K562 (cell line): ENCODE measurements around the gene PSMB11. TPM values are rescaled to one million over a fixed set of nuclear protein-coding genes. Genes with fewer than 3 reads are reported as not detected.

Experiments
- ATAC-seq: fragments of 200-7000 bp; cut with Tn5 transposase; 3 replicates; pipeline ENCODE4 v1.9.1; 2020; ENCODE audit warnings: moderate library complexity
- BruUV-seq: library from RNA; stranded (reverse); fragments of 400-500 nt; replicated peaks from 2 replicates; lab custom pipeline; 2021; lab: Mats Ljungman, UMichigan
- CTCF ChIA-PET: fragments of 300-600 bp; formaldehyde crosslinking; extraction: SDS; loops from one replicate; lab custom pipeline; 2021; ENCODE audit warnings: low intra/inter-chr PET ratio; lab: Yijun Ruan, JAX
- POLR2A ChIA-PET: fragments of 300-600, 350-650 bp; sonication (Branson Sonifier 250); formaldehyde crosslinking; extraction: SDS; loops from one replicate; lab custom pipeline; 2021; ENCODE audit warnings: antibody characterized with exemption, inconsistent platforms; lab: Yijun Ruan, JAX
- DNase-seq, 4 experiments: peaks; one replicate each; pipeline versions ENCODE4 v3.0.0 to v3.0.0-alpha.2; 2011 to 2018; ENCODE audit warnings: low spot score in 3 of 4, mixed read lengths in 3 of 4; ENCODE audit errors: extremely low read depth in 1 of 4
- FAIRE-seq: peaks from 2 replicates; lab custom pipeline; 2011; peaks lifted over from hg19 to GRCh38; lab: Jason Lieb, UNC
- H2AFZ ChIP-seq: 2 replicates; pipeline ENCODE4 v1.6.0; 2011; ENCODE audit warnings: low read depth, low read length, control low read depth, inconsistent platforms
- H3K27ac ChIP-seq: fragments of 200-600 bp; 3 replicates; pipeline ENCODE4 v1.8.0; 2011; ENCODE audit warnings: low read depth, mild to moderate bottlenecking, control low read depth, inconsistent platforms, low read length, moderate library complexity, mixed read lengths; ENCODE audit errors: extremely low read depth
- H3K27me3 ChIP-seq, 2 experiments: fragments of 300-600 bp in 1 of 2; 2 replicates in 1 of 2; 3 replicates in 1 of 2; pipeline versions ENCODE4 v1.6.0 to v1.8.0; 2011; ENCODE audit warnings: inconsistent platforms in 2 of 2, low read length in 2 of 2, mild to moderate bottlenecking in 1 of 2, mixed read lengths in 1 of 2, moderate library complexity in 1 of 2; ENCODE audit not compliant: control insufficient read depth in 2 of 2, insufficient read depth in 2 of 2
- H3K36me3 ChIP-seq: fragments of 300-600 bp; 3 replicates; pipeline ENCODE4 v1.8.0; 2011; ENCODE audit warnings: mild to moderate bottlenecking, low read length, inconsistent platforms; ENCODE audit not compliant: control insufficient read depth, insufficient read depth
- H3K4me1 ChIP-seq, 2 experiments: fragments of 200-600 bp in 1 of 2; replicated peaks in 1 of 2; 2 replicates in 1 of 2; 3 replicates in 1 of 2; pipeline versions ENCODE4 v1.5.1 to v1.8.0; 2011; ENCODE audit warnings: inconsistent platforms in 2 of 2, low read length in 2 of 2, mild to moderate bottlenecking in 1 of 2, mixed read lengths in 1 of 2, moderate library complexity in 1 of 2; ENCODE audit not compliant: control insufficient read depth in 2 of 2, insufficient read depth in 2 of 2
- H3K4me2 ChIP-seq: 2 replicates; pipeline ENCODE4 v1.6.1; 2011; ENCODE audit warnings: low read length, control low read depth, inconsistent platforms, mixed read lengths; ENCODE audit not compliant: insufficient read depth
- H3K4me3 ChIP-seq: fragments of 200-600 bp; sonication (generic), shearing (Covaris generic); 2 replicates; pipeline ENCODE4 v1.5.1; 2016; ENCODE audit warnings: control low read depth, inconsistent platforms
- H3K79me2 ChIP-seq: fragments of 200-600 bp; 3 replicates; pipeline ENCODE4 v1.8.0; 2011; ENCODE audit warnings: low read length, inconsistent platforms; ENCODE audit not compliant: control insufficient read depth, insufficient read depth
- H3K9ac ChIP-seq, 2 experiments: 2 replicates each; pipeline versions ENCODE4 v1.6.0 to v1.6.1; 2011; ENCODE audit warnings: low read depth in 2 of 2, low read length in 2 of 2, control low read depth in 1 of 2, inconsistent platforms in 1 of 2, mild to moderate bottlenecking in 1 of 2, mixed read lengths in 1 of 2; ENCODE audit not compliant: insufficient read depth in 1 of 2
- H3K9me1 ChIP-seq: one replicate; pipeline ENCODE4 v1.6.0; 2011; ENCODE audit warnings: inconsistent platforms, mild to moderate bottlenecking, low read length, moderate library complexity; ENCODE audit not compliant: control insufficient read depth, insufficient read depth
- H3K9me3 ChIP-seq: replicated peaks from 2 replicates; pipeline ENCODE4 v1.5.1; 2011; ENCODE audit warnings: low read depth, low read length, inconsistent platforms; ENCODE audit not compliant: control insufficient read depth, insufficient read depth
- H4K20me1 ChIP-seq: replicated peaks from 2 replicates; pipeline ENCODE4 v1.6.1; 2011; ENCODE audit warnings: low read length, inconsistent platforms, mixed read lengths; ENCODE audit not compliant: control insufficient read depth, insufficient read depth
- ARID1B ChIP-seq: fragments of 450-650 bp; IDR thresholded peaks from 2 replicates; pipeline ENCODE4 v1.6.1; 2016; ENCODE audit warnings: antibody characterized with exemption, mild to moderate bottlenecking, inconsistent platforms
- CHD4 ChIP-seq: fragments of 200-600 bp; sonication (generic); IDR thresholded peaks from 3 replicates; pipeline ENCODE4 v1.6.1; 2012; ENCODE audit warnings: low read depth, mild to moderate bottlenecking, mixed read lengths, low read length, inconsistent platforms; ENCODE audit not compliant: insufficient read depth, insufficient replicate concordance, poor library complexity, severe bottlenecking
- FUS ChIP-seq: fragments of 200-400 bp; formaldehyde crosslinking; optimal IDR thresholded peaks from 2 replicates; pipeline ENCODE3; 2017; ENCODE audit warnings: low read depth, low read length
- GATA2 ChIP-seq: sonication (generic); formaldehyde crosslinking; IDR thresholded peaks from 2 replicates; pipeline ENCODE4 v1.4.0; 2020; ENCODE audit warnings: mild to moderate bottlenecking, missing genetic modification reagents
- HDAC1 ChIP-seq, 2 experiments: fragments of 450-650 bp; IDR thresholded peaks; 2 replicates each; pipeline ENCODE4 v1.6.1; 2016 to 2017; ENCODE audit warnings: inconsistent platforms in 1 of 2, mild to moderate bottlenecking in 1 of 2, moderate library complexity in 1 of 2
- KDM1A ChIP-seq, 2 experiments: fragments of 450-650 bp; IDR thresholded peaks; 2 replicates each; pipeline ENCODE4 v1.6.1; 2016; ENCODE audit warnings: mild to moderate bottlenecking in 2 of 2
- POLR2B ChIP-seq: fragments of 450-650 bp; IDR thresholded peaks from 2 replicates; pipeline ENCODE4 v1.6.1; 2018; ENCODE audit warnings: low read depth; ENCODE audit not compliant: partially characterized antibody
- POLR2G ChIP-seq: fragments of 200-400 bp; formaldehyde crosslinking; IDR thresholded peaks from 2 replicates; pipeline ENCODE4 v1.6.1; 2017; ENCODE audit warnings: low read depth, mild to moderate bottlenecking, antibody characterized with exemption, low read length, moderate library complexity
- RFX7 ChIP-seq: fragments of 250-450 bp; sonication (Bioruptor Pico); IDR thresholded peaks from 2 replicates; pipeline ENCODE4 v1.5.1; 2021; ENCODE audit warnings: mild to moderate bottlenecking
- ZKSCAN1 ChIP-seq: fragments of 150-350 bp; IDR thresholded peaks from 2 replicates; pipeline ENCODE4 v1.6.1; 2016; ENCODE audit warnings: low read depth, low read length
- ZKSCAN8 ChIP-seq: fragments of 200-800 bp; sonication (Bioruptor generic); IDR thresholded peaks from 2 replicates; pipeline ENCODE4 v1.6.1; 2016; ENCODE audit warnings: missing genetic modification characterization, missing compliant biosample characterization
- ZNF561 ChIP-seq: fragments of 450-650 bp; formaldehyde crosslinking; conservative IDR thresholded peaks from 2 replicates; pipeline ENCODE4 v1.4.0; 2020; ENCODE audit warnings: mild to moderate bottlenecking, moderate library complexity
- WGBS: fragments of 100-300 bp; shearing (Covaris generic); methylation state at CpG from one replicate; pipeline ENCODE4 v1.1.6; 2016; ENCODE audit warnings: low coverage, mixed read lengths; ENCODE audit not compliant: insufficient coverage; ENCODE audit errors: missing lambda C conversion rate; 5-methylcytosine and 5-hydroxymethylcytosine counted together
- in situ Hi-C: fragments of 300-500 bp; cut with MboI; formaldehyde crosslinking; loops from 4 replicates; pipeline ENCODE4 v1.15.0; 2018; ENCODE audit warnings: inconsistent platforms, mixed read lengths
- intact Hi-C: fragments of 100-400 bp; cut with micrococcal nuclease; formaldehyde crosslinking; loops from 2 replicates; pipeline ENCODE4 v1.14.2; 2022
- polyA plus RNA-seq, 8 experiments: library from polyadenylated mRNA; depleted of rRNA in 4 of 8; stranded (reverse) in 5 of 8; unstranded in 3 of 8; fragments of >200 nt; fragmentation: Nextera tagmentation in 2 of 8; fragmentation: Illumina TruSeq in 1 of 8; extraction: Ambion mirVana in 2 of 8; extraction: Trizol in 1 of 8; gene quantifications; 2 replicates each; pipeline versions ENCODE4 v1.2.1 to v1.2.3, GENCODE V29; 2011 to 2014; ENCODE audit warnings: inconsistent platforms in 1 of 8, missing spikeins in 1 of 8
- total RNA-seq, 7 experiments: library from RNA; depleted of rRNA in 6 of 7; stranded (reverse); fragments of >200 nt in 6 of 7; fragmentation: Illumina TruSeq in 2 of 7; extraction: Trizol in 2 of 7; gene quantifications; 2 replicates each; pipeline versions ENCODE4 v1.2.1 to v1.2.3, GENCODE V29; 2011 to 2021; ENCODE audit warnings: low replicate concordance in 1 of 7
- TF ChIP-seq, protein P1 (sequence below): fragments of 450-650 bp; IDR thresholded peaks from 2 replicates; pipeline ENCODE4 v1.6.1; 2016
- TF ChIP-seq, protein P2 (sequence below): sonication (generic); formaldehyde crosslinking; IDR thresholded peaks from 2 replicates; pipeline ENCODE4 v1.8.0; 2022; ENCODE audit warnings: mild to moderate bottlenecking, low read depth, missing genetic modification reagents
- TF ChIP-seq, protein P3 (sequence below): sonication (generic); formaldehyde crosslinking; IDR thresholded peaks from 2 replicates; pipeline ENCODE4 v1.8.0; 2022; ENCODE audit warnings: mild to moderate bottlenecking, missing genetic modification reagents

Gene PSMB11
- total and polyA plus RNA-seq, 9 of the 15 experiments (the other 6 are each of a cell fraction or from before 2014, with no cell fraction given) = not detected

DNA sequence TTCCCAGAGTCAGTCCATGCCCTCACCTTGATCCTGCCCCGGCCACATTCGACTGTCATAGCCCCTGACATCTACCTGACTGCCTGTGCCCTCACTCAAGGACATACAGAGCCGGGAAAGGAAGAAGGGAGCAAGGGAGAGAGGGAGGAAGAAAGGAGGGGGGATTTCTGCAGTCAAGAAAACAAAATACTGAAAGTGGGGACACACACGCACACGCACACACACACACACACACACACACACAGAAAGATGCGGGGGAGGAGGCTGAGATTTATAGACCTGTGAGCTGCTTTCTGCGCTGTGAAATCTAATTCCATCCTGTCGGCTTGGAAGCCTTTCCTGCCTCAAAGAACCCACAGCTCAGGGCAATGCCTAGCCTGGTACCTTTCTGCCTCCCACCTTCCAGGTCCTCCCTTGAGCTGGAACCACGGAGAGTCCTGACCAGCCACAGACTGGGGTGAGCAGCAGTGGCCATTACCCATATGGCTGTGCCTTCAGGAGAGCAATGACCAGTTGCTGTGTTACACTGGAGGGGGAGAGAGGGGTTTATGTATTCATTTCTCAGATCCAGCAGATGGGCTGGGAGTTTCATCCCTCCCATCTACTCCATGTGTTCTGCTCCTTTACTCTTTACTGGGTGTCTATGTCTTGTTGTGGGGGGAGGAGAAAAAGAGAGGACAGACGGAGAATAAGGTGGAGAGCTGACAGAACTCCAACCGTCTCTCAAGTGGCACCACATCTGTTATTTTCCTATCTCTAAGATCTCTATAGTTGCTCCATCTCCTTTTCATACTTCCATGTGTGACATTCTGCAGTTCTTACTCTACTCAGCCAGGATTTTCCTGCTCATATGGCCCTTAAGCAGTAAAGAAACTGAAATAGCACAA lies 45.0 kb upstream of the PSMB11 start (continued):
- TF ChIP-seq GATA2 (CRISPR knock-in tag) (0 out of 2 replicates have a peak, but pooled peaks have one; percentile 13), ZKSCAN1 (no peak), KDM1A (IDR thresholded peaks at IDR 0.05) (peak; percentile 86 to 89), ARID1B (0 out of 2 replicates have a peak, but pooled peaks have one; percentile 20)
- TF ChIP-seq, protein P1, sequence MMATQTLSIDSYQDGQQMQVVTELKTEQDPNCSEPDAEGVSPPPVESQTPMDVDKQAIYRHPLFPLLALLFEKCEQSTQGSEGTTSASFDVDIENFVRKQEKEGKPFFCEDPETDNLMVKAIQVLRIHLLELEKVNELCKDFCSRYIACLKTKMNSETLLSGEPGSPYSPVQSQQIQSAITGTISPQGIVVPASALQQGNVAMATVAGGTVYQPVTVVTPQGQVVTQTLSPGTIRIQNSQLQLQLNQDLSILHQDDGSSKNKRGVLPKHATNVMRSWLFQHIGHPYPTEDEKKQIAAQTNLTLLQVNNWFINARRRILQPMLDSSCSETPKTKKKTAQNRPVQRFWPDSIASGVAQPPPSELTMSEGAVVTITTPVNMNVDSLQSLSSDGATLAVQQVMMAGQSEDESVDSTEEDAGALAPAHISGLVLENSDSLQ = peak; percentile 59

- intact Hi-C loops = no loop called here
- BruUV-seq = no TSS peak
- no peak for DNase-seq
- Histone ChIP-seq H3K9me3 (no peaks in the 10 kb centered on the region), H3K4me1 (peaks cover 12 to 18% of the 10 kb centered on the region in 2 experiments; a peak in 4 of 5 replicates), H3K9ac (no peak overlapping the region), H2AFZ (no peak overlapping the region), H3K27ac (no peak overlapping the region), H3K27me3 (no peaks in the 10 kb centered on the region), H3K36me3 (no peaks in the 10 kb centered on the region; the same call in 2 of the 3 replicates), H3K4me3 (no peak overlapping the region), H4K20me1 (no peaks in the 10 kb centered on the region), H3K79me2 (no peaks in the 10 kb centered on the region), H3K9me1 (no peaks in the 10 kb centered on the region), H3K4me2 (no peak overlapping the region)
- no peak for FAIRE-seq
- ChIA-PET POLR2A (interaction anchor here (0.6 to 7.7 kb wide), 2 partner anchors 10 to 44 kb away, joined by 3 to 81 read pairs; partner anchors contain the start of gene PSMB11), CTCF (interaction anchor here (1.5 kb wide), 1 partner anchor 61 kb away, joined by 6 read pairs; no protein-coding TSS in a partner anchor)
- 65% methylated on average over 9 of the region's 9 CpGs for WGBS
- ATAC-seq = no peak
- in situ Hi-C loops = no loop called here
- no peak for TF ChIP-seq CHD4
- 0 out of 4 replicates have a peak, but pooled peaks of 1 of the 2 experiments have one; percentile 10 for TF ChIP-seq HDAC1 (IDR thresholded peaks at IDR 0.05)
- no peak for TF ChIP-seq RFX7
- TF ChIP-seq ZNF561 (CRISPR knock-in tag) = no peak
- no peak for TF ChIP-seq POLR2G
- TF ChIP-seq POLR2B = peak; percentile 19
- no peak for TF ChIP-seq FUS
- no peak for TF ChIP-seq ZKSCAN8 (CRISPR knock-in tag)
- TF ChIP-seq, protein P2, sequence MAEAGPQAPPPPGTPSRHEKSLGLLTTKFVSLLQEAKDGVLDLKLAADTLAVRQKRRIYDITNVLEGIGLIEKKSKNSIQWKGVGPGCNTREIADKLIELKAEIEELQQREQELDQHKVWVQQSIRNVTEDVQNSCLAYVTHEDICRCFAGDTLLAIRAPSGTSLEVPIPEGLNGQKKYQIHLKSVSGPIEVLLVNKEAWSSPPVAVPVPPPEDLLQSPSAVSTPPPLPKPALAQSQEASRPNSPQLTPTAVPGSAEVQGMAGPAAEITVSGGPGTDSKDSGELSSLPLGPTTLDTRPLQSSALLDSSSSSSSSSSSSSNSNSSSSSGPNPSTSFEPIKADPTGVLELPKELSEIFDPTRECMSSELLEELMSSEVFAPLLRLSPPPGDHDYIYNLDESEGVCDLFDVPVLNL (CRISPR knock-in tag) = no peak
- TF ChIP-seq, protein P3, sequence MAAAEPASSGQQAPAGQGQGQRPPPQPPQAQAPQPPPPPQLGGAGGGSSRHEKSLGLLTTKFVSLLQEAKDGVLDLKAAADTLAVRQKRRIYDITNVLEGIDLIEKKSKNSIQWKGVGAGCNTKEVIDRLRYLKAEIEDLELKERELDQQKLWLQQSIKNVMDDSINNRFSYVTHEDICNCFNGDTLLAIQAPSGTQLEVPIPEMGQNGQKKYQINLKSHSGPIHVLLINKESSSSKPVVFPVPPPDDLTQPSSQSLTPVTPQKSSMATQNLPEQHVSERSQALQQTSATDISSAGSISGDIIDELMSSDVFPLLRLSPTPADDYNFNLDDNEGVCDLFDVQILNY (CRISPR knock-in tag) = no peak
Measured at GRCh38 chr14:22997676-22998323, 44.2 kb upstream of the PSMB11 start.
